Stimulated activated CD8-positive, alpha-beta memory T cell treated with anti-CD3 and anti-CD28 coated beads, Interleukin-12 subunit alpha, Interleukin-12 subunit beta, amount 100 ng/mL, for 24 hours (primary cell): ENCODE measurements around the gene PSMB5.

Source experiments
- DNase-seq: peaks from one replicate; pipeline ENCODE4 v3.0.0-alpha.2; 2020; ENCODE audit errors: extremely low read depth

The PSMB5 gene

GRCh38 chr14:22987291-22987690, 47.4 kb downstream of the PSMB5 start:
- no peak for DNase-seq

GRCh38 chr14:22986508-22987054, 48.1 kb downstream of the PSMB5 start:
- DNase-seq: peak; percentile 74

- no peak for DNase-seq
These were observed 48.7 kb downstream of the PSMB5 start for GRCh38 chr14:22985894-22986507.

DNA sequence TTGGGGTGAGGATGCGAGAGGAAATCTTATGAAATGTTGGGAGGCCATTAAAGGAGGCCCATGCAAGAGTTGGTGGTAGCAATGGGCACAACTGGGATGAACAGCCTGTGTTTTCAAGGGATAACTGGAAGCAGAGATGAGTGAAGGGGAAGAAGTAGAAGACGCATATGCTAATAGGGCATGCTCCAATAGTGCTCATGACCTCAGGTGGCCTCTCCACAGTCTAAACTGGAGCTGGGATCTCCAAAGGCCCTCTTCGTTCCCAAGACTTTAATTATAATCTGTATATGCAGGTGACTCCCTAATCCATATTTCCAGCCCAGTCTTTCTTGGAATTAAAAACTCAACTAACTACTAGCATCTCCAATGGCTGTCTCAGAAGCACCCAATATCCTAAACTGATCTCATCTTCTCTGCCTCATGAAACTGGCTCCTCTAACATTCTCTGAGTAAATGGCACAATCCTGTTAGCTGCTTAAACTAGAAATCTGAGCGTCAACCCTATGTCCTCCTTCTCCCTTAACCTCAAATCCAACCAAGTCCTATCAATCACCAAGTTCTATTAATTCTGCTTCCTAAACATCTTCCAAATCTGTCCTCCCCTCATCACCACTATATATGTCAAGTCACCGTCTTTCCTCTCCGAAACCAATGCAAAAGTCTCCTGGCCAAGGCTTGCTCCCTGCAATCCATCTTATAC, 49.6 kb downstream of the PSMB5 start:
- DNase-seq: no peak

- DNase-seq: peak; percentile 52
These were observed 52.0 kb downstream of the PSMB5 start, which contains the start of gene AJUBA for GRCh38 chr14:22982477-22983245. Gene AJUBA (minus strand): TSS chr14:22982551. CDS start chr14:22982266, 285 bp downstream.

DNA sequence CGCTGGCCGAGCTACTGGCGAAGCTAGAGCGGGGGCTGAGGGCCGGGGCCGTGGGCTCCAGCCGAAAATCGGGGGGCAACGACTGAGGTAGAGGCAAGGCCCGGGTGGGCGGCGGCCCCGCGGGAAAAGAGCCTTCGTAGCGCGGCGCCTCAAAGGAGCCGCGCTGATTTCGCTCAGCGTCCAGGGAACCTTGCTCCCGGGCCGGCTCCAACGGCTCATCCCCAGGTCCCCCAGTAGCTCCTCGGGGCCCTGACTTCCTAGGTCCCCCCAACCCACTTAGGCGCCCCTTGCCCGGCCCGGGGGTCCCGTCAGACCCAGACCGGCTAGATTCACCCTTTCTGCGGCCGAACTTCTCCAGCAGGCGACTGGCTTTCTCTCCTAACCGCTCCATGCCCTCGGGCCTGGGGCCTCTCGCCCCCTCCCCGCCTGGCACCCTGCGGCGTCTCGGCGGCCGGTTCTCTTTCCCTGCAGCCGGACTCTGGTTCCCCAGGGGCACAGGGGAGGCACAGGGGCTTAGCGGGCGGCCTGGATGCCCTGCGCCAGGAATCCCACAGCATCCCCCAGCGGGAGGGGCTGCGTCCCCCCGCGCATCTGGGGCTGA, 52.7 kb downstream of the PSMB5 start:
- no peak for DNase-seq

GRCh38 chr14:22981090-22981875, 53.4 kb downstream of the PSMB5 start:
- no peak for DNase-seq

DNA sequence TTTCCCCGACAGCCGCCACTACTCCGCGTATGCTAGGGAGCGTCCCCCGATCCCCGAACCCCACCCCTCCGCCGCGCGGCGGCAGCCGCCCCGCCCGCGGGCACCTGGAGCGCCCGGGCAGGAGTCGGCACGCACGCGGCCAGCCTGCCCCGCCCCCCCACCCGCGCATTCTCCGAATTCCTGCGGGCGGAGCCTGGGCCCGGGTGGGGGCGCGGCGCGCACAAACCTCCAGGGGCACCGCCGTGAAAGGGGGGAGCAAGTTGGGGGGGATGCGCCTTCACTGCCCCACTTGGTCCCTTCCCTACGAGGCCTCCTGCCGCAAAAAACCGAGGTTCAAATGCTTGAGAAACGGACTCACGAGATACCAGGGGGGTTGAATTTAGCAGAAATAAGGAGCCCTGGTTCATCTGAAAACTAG, 54.0 kb downstream of the PSMB5 start:
- no peak for DNase-seq

- no peak for DNase-seq
These were observed 54.8 kb downstream of the PSMB5 start for GRCh38 chr14:22979748-22980392.

DNA sequence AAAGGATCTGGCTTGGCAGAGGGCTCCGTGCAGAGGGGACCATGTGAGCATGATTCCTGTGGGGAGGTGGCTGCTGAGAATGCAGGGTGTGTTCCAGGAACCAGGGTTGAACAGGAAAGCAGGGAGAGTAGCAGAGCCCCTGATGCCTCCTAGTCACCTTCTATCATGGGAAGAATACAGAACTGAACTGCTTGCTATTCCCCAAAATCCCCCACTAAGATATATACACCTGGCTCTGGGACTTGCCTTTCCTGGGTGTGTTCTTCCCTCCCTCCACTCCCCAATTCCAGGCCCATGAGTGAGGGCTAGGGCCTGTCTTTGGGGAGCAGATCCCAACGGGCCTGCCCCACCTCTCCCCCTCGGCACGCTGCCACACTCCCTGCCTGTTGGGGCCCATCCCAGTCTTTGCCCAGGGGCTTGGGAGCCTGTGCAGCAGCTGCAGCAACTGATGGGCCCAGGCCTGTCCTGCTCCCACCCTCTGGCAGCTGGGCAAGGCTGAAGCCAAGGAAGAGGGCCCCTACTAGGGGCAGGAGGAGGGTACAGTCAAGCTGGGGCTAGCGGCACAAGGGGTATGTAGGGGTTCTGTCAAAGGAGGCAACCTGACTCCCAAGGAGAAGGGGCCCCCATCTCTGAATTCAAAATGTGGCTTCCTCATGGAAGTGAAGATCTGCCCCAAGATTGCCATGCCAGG, 55.6 kb downstream of the PSMB5 start:
- DNase-seq: no peak

GRCh38 chr14:22978487-22978837, 56.2 kb downstream of the PSMB5 start:
- no peak for DNase-seq

GRCh38 chr14:22977684-22978486, 56.8 kb downstream of the PSMB5 start:
- DNase-seq: no peak

GRCh38 chr14:22977434-22977683, 57.3 kb downstream of the PSMB5 start:
- no peak for DNase-seq

DNA sequence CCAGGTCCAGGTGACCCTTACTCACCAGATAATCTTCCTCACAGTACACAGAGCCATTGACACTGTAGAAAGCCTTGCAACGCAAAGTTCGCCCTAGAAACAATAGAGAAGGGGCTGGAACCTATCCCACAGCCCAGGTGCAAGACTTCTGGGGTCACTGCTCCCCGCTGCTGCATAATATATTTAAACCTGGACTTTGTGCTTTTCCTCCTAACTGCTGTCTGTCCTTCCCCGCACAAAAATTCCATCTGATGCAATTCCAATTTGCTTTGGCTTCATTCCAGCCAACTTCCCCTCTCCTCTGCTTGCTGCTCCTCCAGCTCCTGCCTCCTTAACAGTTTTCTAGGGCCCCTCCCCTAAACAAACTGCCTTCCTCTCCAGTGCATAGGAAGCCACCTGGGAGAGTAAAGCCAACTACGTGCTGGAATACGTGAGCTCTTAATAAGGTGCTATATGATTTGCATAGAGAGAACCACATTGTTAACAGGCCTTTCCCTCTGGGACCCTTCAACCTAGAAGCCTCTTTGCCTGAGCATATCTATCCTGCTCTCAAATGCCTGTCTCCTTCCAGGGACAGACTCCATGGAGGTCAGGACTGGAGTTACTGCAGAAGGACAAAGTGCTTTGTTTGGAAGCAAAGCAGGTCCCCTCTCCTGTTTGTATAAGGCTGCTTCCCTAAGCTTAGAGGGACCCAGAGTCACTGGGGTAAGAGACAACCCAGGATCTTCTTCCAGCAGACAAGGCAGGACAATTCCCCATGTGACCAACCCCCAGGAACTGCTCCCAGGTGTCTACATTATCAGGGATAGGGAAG, 57.9 kb downstream of the PSMB5 start:
- DNase-seq: no peak
